ENCODE results near the gene HMGCS2.

HMGCS2 gene

DNA sequence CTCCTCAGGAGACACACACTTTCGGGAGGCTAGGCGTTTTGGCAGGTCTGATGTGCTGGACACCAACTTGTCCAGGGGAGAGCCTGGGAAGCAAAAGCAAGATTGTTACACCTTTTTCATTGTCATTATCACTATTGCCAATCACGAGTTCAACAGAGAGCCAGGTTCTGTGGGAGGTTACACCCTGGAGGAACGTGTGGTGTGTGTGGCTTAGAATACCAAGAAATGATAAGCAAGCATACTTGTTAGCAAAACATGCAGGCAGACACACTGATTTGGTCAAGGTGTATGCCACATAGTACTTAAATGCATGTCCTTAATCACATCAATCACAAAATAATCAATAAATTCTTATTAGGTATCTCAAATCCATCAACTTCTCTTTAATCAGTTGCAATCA is 16.1 kb downstream of the HMGCS2 start:
- DNase-seq = no peak

- DNase-seq = peak; percentile 12
These were observed 20.7 kb downstream of the HMGCS2 start for GRCh38 chr1:119748040-119748439.

DNA sequence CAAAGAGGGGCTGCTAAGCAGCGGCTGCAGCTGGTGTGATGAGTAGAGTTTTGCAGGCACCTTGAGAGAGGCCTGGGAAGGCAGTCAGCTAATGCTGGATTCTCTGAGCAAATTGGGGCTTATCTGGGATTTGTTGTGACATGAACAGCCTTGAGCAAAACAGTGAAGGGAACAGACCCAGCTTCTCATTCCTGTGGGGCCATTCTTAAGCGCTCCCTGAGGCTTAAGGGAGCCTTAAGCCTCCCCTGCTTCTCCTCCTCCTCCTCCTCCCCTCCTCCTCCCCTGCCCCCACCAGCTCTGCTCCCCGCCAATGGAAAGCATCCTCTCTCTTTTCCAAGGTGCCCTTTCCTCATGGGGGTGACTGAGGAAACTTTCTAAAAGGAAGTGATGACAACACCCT is 21.3 kb downstream of the HMGCS2 start:
- DNase-seq = no peak

- no peak for DNase-seq
These were observed 23.7 kb downstream of the HMGCS2 start for GRCh38 chr1:119745034-119745433.

DNA sequence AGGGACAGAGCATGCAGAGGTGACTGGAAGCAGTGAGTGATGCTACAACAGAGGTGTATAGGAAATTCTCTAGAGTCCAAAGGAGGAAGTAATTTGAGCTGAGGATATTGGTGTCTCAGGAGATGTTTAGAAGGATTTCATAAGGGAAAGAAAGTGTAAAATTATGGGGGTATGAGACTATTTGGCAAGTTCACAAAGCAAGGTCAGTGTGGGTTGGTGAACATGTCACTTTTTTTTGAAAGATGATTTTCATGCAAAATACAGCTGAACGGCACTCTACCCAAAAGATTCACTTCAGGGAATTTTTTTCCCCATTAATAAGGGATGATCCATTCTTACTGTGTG is 24.1 kb downstream of the HMGCS2 start:
- DNase-seq = no peak

- DNase-seq = peak; percentile 88
These were observed 24.7 kb downstream of the HMGCS2 start for GRCh38 chr1:119743776-119744597.

DNA sequence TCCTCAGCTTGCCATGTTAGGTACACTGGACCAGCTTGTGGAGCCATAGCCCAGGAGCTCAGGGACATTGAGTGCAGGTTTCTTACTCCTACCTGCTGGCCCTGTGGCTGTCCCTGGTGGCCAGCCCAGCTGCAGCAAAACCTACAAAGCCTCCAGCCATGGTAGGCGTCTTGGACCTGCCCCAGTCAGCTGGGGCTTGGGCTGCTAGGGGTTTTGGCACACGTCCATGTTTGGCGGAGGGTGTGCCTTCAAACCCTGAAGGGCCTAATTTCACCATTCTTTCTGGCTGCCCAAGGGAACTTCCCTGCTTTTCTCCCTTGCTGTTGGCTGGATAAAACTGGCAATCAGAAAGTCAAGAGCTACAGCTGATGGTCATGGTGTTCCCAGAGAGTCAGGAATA is 25.4 kb downstream of the HMGCS2 start:
- DNase-seq = peak; percentile 24

- DNase-seq = no peak
These were observed 26.0 kb downstream of the HMGCS2 start for GRCh38 chr1:119742677-119743076.

GRCh38 chr1:119742202-119742601 is 26.5 kb downstream of the HMGCS2 start:
- DNase-seq = no peak

DNA sequence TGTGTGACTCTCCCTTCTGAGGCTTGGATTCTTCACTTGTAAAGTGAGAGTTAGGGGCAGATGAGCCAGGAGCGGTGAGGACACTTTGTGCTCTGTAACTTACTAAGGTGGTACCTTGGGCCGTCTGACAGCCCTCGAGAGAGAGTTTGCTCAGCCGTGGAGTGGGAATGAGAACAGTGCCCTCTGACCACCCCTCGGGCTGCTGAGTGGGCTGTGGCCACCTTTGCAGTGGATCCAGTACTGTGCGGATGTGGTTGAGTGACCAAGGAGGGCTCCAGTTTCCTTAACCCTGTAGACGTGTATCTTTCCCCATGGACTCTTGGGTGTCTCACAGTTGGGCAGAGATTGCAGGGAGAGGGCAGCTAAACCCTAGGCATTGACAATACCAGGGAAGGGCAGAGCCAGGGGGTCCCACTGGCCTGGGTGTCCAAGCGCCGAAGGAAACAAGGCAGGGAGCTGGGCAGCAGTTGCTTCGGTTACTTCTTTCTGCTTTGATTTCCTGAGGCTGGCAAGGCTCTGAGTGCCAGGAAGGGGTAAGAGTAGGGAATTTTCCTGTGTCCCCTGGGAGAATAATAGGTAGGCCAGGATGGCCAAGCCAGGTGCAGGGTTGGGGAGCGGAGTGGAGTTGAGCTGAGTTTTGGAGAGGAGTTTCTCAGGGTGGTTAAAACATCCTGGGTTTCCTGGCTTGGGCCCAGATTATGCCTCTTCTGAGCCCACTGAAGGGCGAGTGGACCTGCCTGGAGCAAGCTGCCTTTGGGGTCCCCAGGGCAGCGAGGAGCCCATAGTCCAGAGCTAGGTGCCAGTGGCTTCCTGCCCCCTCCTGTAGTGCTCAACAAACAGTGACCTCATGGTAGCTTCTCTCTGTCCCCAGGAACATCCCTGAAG is 27.6 kb downstream of the HMGCS2 start:
- no peak for DNase-seq

GRCh38 chr1:119740261-119740660 is 28.4 kb downstream of the HMGCS2 start:
- DNase-seq = no peak

GRCh38 chr1:119739150-119739549 is 29.6 kb downstream of the HMGCS2 start:
- no peak for DNase-seq

GRCh38 chr1:119738100-119738720 is 30.5 kb downstream of the HMGCS2 start:
- no peak for DNase-seq

GRCh38 chr1:119737040-119737682 is 31.5 kb downstream of the HMGCS2 start:
- DNase-seq = peak; percentile 92

GRCh38 chr1:119736649-119737039 is 32.1 kb downstream of the HMGCS2 start:
- no peak for DNase-seq

GRCh38 chr1:119735217-119735616 is 33.5 kb downstream of the HMGCS2 start:
- DNase-seq = no peak

DNA sequence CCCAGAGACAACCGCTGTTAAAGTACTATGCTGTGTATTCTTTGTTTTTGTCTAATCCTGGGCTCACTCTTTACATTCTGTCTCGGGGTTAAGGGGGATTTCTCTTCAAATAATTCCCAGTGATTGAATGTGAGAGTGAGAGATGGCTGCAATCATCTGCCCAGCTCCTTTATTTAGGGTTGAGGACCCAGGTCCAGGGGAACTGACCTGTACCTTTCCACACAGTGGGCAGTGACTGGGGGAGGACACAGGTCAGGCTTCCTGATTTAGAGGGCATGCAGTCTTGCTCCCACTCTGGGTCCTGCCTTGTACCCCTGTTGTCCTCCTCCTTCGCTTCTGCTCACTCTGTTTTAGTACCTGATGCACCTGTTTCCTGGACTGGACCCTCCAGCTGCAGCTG is 35.0 kb downstream of the HMGCS2 start:
- no peak for DNase-seq

DNA sequence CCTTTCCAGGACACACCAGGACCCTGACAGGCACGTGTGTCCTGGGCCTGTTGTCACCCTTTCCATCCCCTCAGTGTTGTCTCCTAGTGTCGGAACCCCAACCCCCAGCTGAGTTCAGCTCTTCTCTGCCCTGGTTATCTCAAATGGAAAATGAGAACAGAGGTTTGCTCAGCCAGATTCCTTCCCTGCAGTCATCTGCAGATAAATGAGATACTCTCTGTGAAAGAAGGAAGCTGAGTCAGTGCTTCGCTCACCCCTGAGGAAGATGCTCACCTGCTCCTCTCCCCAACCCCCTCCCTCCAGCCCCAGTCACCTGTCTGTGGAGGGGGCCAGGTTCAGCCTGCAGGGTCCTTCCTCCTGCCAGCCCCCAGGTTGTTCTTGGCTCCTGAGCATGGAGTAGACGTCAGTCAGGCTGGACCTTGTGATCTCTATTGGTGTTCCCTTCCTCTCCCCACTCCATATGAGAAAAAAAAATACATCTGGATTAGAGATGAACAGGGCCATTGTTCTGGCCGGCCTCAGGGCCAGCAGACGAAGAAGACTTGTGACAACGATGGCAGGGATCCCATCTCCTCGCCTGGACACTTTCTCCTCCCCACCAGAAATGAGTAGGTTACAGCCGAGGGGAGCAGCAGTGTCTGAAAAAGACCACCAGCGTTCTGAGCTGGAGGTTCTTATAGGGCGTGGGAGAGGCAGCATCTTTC is 36.1 kb downstream of the HMGCS2 start:
- no peak for DNase-seq

GRCh38 chr1:119731741-119732430 is 36.8 kb downstream of the HMGCS2 start:
- no peak for DNase-seq

GRCh38 chr1:119731060-119731459 is 37.6 kb downstream of the HMGCS2 start:
- DNase-seq = no peak

DNA sequence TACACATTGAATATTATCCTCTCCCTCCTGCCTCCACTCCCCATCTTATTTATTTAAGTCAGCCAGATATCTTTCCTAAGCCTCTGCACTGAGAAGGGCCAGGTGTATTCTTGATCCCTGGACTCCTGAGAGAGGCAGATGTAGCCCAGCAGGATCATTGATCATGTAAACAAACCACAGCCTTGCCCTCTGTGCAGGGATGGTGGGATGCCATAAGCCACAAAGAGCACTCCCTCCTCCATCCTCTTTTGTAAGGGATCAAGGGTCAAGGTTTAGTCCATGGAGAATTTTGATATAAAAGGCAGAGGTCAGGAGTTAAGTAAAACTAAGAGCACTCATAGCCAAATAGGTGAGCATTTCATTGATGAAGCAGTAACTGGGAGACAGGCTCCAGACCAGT is 39.7 kb downstream of the HMGCS2 start:
- DNase-seq = no peak

GRCh38 chr1:119727991-119728390 is 40.7 kb downstream of the HMGCS2 start:
- DNase-seq = no peak
